Sigmoid colon (tissue), 7 donors: ENCODE data around the gene GDF11. TPM values are rescaled to one million over a fixed set of nuclear protein-coding genes. Genes with fewer than 3 reads are reported as not detected.

Experiments used
- DNase-seq: peaks from one replicate; pipeline ENCODE4 v3.0.0-alpha.2; 2019
- H3K27ac ChIP-seq, 4 donors: fragments of 200-600 bp; sonication (generic); one replicate each; pipeline ENCODE4 v1.5.1; 2016 to 2019; ENCODE audit warnings: mild to moderate bottlenecking in 1 of 4
- H3K27me3 ChIP-seq, 3 donors: fragments of 200-600 bp; sonication (generic); one replicate each; pipeline ENCODE4 v1.5.1; 2019; ENCODE audit warnings: mild to moderate bottlenecking in 1 of 3
- H3K36me3 ChIP-seq, 4 donors: fragments of 200-600 bp; sonication (generic); one replicate each; pipeline ENCODE4 v1.5.1; 2016 to 2019
- H3K4me1 ChIP-seq, 4 donors: fragments of 200-600 bp; sonication (generic); one replicate each; pipeline ENCODE4 v1.5.1; 2017 to 2019
- H3K4me3 ChIP-seq, 4 donors: fragments of 200-600 bp; sonication (generic); one replicate each; pipeline ENCODE4 v1.5.1; 2017 to 2019; ENCODE audit warnings: mild to moderate bottlenecking in 2 of 4, moderate library complexity in 1 of 4
- H3K9me3 ChIP-seq, 4 donors: fragments of 200-600 bp in 3 of 4; sonication (generic) in 3 of 4; one replicate each; pipeline versions ENCODE4 v1.5.1 to v1.6.1; 2013 to 2019
- EP300 ChIP-seq, 4 donors: sonication (generic); formaldehyde crosslinking; IDR thresholded peaks; one replicate each; pipeline ENCODE4 v1.6.1; 2017; ENCODE audit warnings: antibody characterized with exemption in 4 of 4
- POLR2A ChIP-seq, 2 donors: fragments of 450-650 bp; IDR thresholded peaks; one replicate each; pipeline ENCODE4 v1.6.1; 2016; ENCODE audit warnings: antibody characterized with exemption in 2 of 2, mild to moderate bottlenecking in 2 of 2, moderate library complexity in 2 of 2
- POLR2AphosphoS5 ChIP-seq, 4 donors: sonication (generic); formaldehyde crosslinking; IDR thresholded peaks; one replicate each; pipeline ENCODE4 v1.6.1; 2017; ENCODE audit warnings: antibody characterized with exemption in 4 of 4
- WGBS, 2 donors: extraction: QIAGEN DNeasy Blood & Tissue Kit; methylation state at CpG; one replicate each; pipeline ENCODE4 v1.1.7; 2013; 5-methylcytosine and 5-hydroxymethylcytosine counted together
- intact Hi-C: fragments of 100-400 bp; cut with DNase I; formaldehyde crosslinking; loops from one replicate; pipeline ENCODE4 v1.15.1; 2023
- polyA plus RNA-seq, 3 donors: library from polyadenylated mRNA; stranded (reverse); fragments of 200-250 nt; gene quantifications; one replicate each; pipeline ENCODE4 v1.2.3, GENCODE V29; 2013
- total RNA-seq, 4 donors: library from RNA; depleted of rRNA; stranded (reverse); fragments of >200 nt; gene quantifications; one replicate each; pipeline ENCODE4 v1.1.0, GENCODE V29; 2016
- TF ChIP-seq, protein P1 (sequence below), 4 experiments: fragments of 450-650 bp in 3 of 4; fragments of 200-600 bp in 1 of 4; IDR thresholded peaks; one replicate each; pipeline ENCODE4 v1.5.1; 2016 to 2019; ENCODE audit warnings: antibody characterized with exemption in 4 of 4, mild to moderate bottlenecking in 3 of 4, moderate library complexity in 2 of 4
- donor health status: healthy with polysubstance abuse.
- donor health status: Bipolar disorder and iron deficiency.
- donor health status: healthy.

The GDF11 gene
- total and polyA plus RNA-seq, 7 donors, result 1.2 to 12.2 (median 4.3) TPM

DNA sequence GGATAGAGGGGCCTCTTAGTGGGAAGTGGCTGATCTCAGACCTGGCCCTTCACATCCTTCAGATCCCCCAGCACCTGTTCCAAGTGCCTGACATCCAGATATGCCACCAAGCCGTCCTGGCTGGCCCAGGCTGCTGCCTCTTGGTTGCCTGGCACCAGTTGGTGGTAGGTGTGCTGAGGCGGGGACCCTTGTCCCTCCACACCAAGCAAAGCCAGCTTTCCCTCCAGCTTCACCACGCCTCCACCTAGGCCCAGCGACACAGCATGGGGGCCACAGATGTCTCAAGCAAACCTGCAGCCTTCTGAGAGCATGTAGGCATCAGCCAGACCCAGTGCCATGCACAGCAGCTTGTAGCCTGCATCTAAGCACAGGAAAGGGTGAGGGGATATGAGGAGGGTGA, 10.6 kb upstream of the GDF11 start:
- H3K9me3 ChIP-seq, result no peaks in the 10 kb centered on the region
- 87 to 88% methylated on average over 4 of the region's 4 CpGs for WGBS, 2 donors
- TF ChIP-seq POLR2AphosphoS5 (IDR thresholded peaks at IDR 0.05) (no peak), EP300 (IDR thresholded peaks at IDR 0.05) (no peak)
- TF ChIP-seq, protein P1, sequence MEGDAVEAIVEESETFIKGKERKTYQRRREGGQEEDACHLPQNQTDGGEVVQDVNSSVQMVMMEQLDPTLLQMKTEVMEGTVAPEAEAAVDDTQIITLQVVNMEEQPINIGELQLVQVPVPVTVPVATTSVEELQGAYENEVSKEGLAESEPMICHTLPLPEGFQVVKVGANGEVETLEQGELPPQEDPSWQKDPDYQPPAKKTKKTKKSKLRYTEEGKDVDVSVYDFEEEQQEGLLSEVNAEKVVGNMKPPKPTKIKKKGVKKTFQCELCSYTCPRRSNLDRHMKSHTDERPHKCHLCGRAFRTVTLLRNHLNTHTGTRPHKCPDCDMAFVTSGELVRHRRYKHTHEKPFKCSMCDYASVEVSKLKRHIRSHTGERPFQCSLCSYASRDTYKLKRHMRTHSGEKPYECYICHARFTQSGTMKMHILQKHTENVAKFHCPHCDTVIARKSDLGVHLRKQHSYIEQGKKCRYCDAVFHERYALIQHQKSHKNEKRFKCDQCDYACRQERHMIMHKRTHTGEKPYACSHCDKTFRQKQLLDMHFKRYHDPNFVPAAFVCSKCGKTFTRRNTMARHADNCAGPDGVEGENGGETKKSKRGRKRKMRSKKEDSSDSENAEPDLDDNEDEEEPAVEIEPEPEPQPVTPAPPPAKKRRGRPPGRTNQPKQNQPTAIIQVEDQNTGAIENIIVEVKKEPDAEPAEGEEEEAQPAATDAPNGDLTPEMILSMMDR (IDR thresholded peaks at IDR 0.05), result no peak
- DNase-seq, result peak; percentile 66
- H3K27ac ChIP-seq, result peak overlapping the region in 3 of 4 donors; percentile 100
- no peaks in the 10 kb centered on the region for H3K27me3 ChIP-seq
- intact Hi-C loops, result no loop called here
- peaks cover 0 to 34% (median 28%) of the 10 kb centered on the region in 4 donors for H3K4me1 ChIP-seq
- no peak overlapping the region for H3K4me3 ChIP-seq
- H3K36me3 ChIP-seq, result peaks cover 0 to under 1% (median 0%) of the 10 kb centered on the region in 4 donors

DNA sequence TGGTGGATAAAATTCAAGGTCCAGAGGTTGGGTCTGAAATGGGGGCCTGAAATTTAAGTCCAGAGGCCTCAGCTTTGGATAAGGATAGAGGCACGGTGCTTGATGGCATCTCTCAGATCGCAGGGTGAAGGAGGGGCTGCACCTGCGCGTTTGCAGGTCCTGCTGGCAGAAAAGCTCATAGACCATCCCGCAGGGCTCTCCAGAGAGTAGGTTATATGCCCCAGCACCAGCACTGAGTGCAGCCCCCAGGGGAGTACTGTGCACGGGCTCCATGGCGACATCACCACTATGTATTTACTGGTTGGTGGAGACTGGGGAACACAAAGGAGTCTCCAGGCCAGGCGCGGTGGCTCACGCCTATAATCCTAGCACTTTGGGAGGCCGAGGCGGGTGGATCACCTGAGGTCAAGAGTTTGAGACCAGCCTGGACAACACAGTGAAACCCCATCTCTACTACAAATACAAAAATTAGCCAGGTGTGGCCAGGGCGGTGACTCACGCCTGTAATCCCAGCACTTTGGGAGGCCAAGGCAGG, 9.8 kb upstream of the GDF11 start:
- Histone ChIP-seq H3K27me3 (no peaks in the 10 kb centered on the region), H3K27ac (peak overlapping the region in 2 of 4 donors; percentile 0 to 100), H3K4me1 (peaks cover 0 to 36% (median 28%) of the 10 kb centered on the region in 4 donors), H3K36me3 (no peaks in the 10 kb centered on the region), H3K9me3 (no peaks in the 10 kb centered on the region), H3K4me3 (no peak overlapping the region)
- intact Hi-C loops, result no loop called here
- 86 to 91% methylated on average over 14 of the region's 14 CpGs for WGBS, 2 donors
- DNase-seq, result peak; percentile 60
- TF ChIP-seq POLR2A (IDR thresholded peaks at IDR 0.05), result no peak
- TF ChIP-seq, protein P1 (IDR thresholded peaks at IDR 0.05), result no peak
- TF ChIP-seq EP300 (IDR thresholded peaks at IDR 0.05), result no peak
- no peak for TF ChIP-seq POLR2AphosphoS5 (IDR thresholded peaks at IDR 0.05)

DNA sequence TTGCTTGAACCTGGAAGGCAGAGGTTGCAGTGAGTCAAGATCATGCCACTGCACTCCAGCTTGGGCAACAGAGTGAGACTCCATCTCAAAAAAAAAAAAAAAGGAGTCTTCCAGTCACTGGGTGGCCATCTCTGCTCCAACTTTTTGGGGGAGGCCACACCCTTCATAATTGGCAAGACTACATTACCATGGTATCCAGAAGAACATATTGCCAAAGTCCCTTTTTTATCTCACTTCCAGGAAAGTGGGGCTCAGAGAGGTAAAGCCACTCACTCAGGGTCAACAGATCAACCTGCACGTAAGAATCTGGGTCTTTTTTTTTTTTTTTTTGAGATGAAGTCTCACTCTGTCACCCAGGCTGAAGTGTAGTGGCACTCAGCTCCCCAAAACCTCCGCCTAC, 9.1 kb upstream of the GDF11 start:
- WGBS, 2 donors, result 80 to 85% methylated on average over 2 of the region's 2 CpGs
- no peaks in the 10 kb centered on the region for H3K36me3 ChIP-seq
- no peaks in the 10 kb centered on the region for H3K9me3 ChIP-seq
- peaks cover 0 to 42% (median 34%) of the 10 kb centered on the region in 4 donors for H3K4me1 ChIP-seq
- no peak overlapping the region for H3K27ac ChIP-seq
- H3K4me3 ChIP-seq, result no peak overlapping the region
- intact Hi-C loops, result no loop called here
- no peak for DNase-seq
- H3K27me3 ChIP-seq, result no peaks in the 10 kb centered on the region
- no peak for TF ChIP-seq POLR2A (IDR thresholded peaks at IDR 0.05)
- no peak for TF ChIP-seq POLR2AphosphoS5 (IDR thresholded peaks at IDR 0.05)
- TF ChIP-seq, protein P1 (IDR thresholded peaks at IDR 0.05), result no peak
- no peak for TF ChIP-seq EP300 (IDR thresholded peaks at IDR 0.05)

DNA sequence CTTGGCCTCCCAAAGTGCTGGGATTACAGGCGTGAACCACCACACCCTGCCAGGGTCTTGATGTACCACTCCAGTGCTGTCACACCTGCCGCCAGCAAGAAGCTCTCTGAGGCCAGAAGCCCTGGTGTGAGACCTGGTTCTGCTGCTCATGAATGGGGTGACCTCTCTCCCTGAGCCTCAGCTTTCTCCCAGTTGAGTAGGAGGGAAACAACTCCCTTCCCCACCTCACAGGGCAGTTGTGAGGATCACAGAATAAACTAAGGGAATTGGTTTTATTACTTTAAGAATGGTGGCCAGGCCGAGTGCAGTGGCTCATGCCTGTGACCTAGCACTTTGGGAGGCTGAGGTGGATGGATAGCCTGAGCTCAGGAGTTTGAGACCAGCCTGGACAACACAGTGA, 8.3 kb upstream of the GDF11 start:
- Histone ChIP-seq H3K9me3 (no peaks in the 10 kb centered on the region), H3K4me3 (no peak overlapping the region), H3K27me3 (no peaks in the 10 kb centered on the region), H3K36me3 (no peaks in the 10 kb centered on the region), H3K4me1 (peaks cover 0 to 44% (median 34%) of the 10 kb centered on the region in 4 donors), H3K27ac (no peak overlapping the region)
- TF ChIP-seq POLR2AphosphoS5 (IDR thresholded peaks at IDR 0.05) (no peak), EP300 (IDR thresholded peaks at IDR 0.05) (no peak), POLR2A (IDR thresholded peaks at IDR 0.05) (no peak)
- TF ChIP-seq, protein P1 (IDR thresholded peaks at IDR 0.05), result no peak
- WGBS, 2 donors, result 83 to 92% methylated on average over 3 of the region's 3 CpGs
- DNase-seq, result peak; percentile 52
- intact Hi-C loops, result no loop called here

DNA sequence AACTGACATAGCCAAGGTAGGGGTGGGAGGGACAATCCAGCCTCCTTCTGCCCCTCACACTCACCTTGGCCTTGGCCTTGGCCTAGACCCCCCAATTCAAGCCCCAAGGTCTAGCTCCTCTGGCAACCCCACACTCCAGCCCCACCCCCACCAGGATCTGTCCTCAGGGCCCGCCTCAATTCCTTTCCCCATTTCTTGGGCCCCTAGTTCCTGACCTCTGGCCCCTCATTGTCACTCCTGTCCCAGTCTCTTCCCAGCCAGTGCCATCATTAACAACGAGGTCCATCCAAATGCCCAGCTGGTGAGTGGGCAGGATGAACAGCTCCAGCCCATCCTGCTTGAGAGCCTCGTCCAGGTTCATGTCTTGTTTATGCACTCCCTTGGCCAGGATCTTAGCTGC, 6.8 kb upstream of the GDF11 start:
- 62 to 67% methylated on average over 3 of the region's 3 CpGs for WGBS, 2 donors
- Histone ChIP-seq H3K27ac (no peak overlapping the region), H3K9me3 (no peaks in the 10 kb centered on the region), H3K4me1 (peaks cover 0 to 30% (median 19%) of the 10 kb centered on the region in 4 donors), H3K27me3 (no peaks in the 10 kb centered on the region), H3K4me3 (no peak overlapping the region), H3K36me3 (no peaks in the 10 kb centered on the region)
- DNase-seq, result peak; percentile 51
- intact Hi-C loops, result loop anchor here (5.0 kb wide), 1 partner anchor 81 kb away; the partner anchor contains the start of genes ORMDL2 and SARNP
- TF ChIP-seq EP300 (IDR thresholded peaks at IDR 0.05), result no peak
- TF ChIP-seq POLR2A (IDR thresholded peaks at IDR 0.05), result no peak
- no peak for TF ChIP-seq POLR2AphosphoS5 (IDR thresholded peaks at IDR 0.05)
- TF ChIP-seq, protein P1 (IDR thresholded peaks at IDR 0.05), result no peak
